Adrenal gland (tissue), 12 donors: ENCODE results near the gene FNDC1. TPM values are rescaled to one million over a fixed set of nuclear protein-coding genes. Genes with fewer than 3 reads are reported as not detected.

Source experiments
- DNase-seq, 7 donors: peaks; one replicate each; pipeline ENCODE4 v3.0.0-alpha.2; 2019 to 2020
- H3K27ac ChIP-seq, 5 donors: fragments of 200-600 bp; sonication (generic) in 4 of 5; 1 replicate in 3 of 5; 2 replicates in 2 of 5; pipeline versions ENCODE4 v1.5.1 to v1.8.0; 2016 to 2020; ENCODE audit warnings: mild to moderate bottlenecking in 1 of 5
- H3K27me3 ChIP-seq: fragments of 200-600 bp; 2 replicates; pipeline ENCODE4 v1.8.0; 2021
- H3K36me3 ChIP-seq, 2 donors: fragments of 200-600 bp; replicated peaks in 1 of 2; 1 replicate in 1 of 2; 2 replicates in 1 of 2; pipeline versions ENCODE4 v1.5.1 to v1.8.0; 2018 to 2022
- H3K4me1 ChIP-seq, 2 donors: fragments of 200-600 bp; replicated peaks in 1 of 2; 1 replicate in 1 of 2; 2 replicates in 1 of 2; pipeline versions ENCODE4 v1.5.1 to v1.8.0; 2018 to 2021
- H3K4me3 ChIP-seq, 4 donors: fragments of 200-600 bp; sonication (generic) in 3 of 4; one replicate each; pipeline ENCODE4 v1.5.1; 2016 to 2018
- H3K9me3 ChIP-seq, 3 donors: fragments of 200-600 bp; sonication (generic) in 1 of 3; replicated peaks in 1 of 3; 1 replicate in 2 of 3; 2 replicates in 1 of 3; pipeline versions ENCODE4 v1.5.1 to v1.8.0; 2016 to 2021
- CTCF ChIP-seq, 6 experiments: fragments of 450-650 bp in 4 of 6; fragments of 200-600 bp in 2 of 6; sonication (generic) in 1 of 6; IDR thresholded peaks; 1 replicate in 5 of 6; 2 replicates in 1 of 6; pipeline versions ENCODE4 v1.5.1 to v1.8.0; 2016 to 2021; ENCODE audit warnings: antibody characterized with exemption in 6 of 6, mild to moderate bottlenecking in 2 of 6, moderate library complexity in 1 of 6
- POLR2A ChIP-seq, 2 donors: fragments of 450-650 bp; IDR thresholded peaks; one replicate each; pipeline ENCODE4 v1.6.1; 2017; ENCODE audit warnings: antibody characterized with exemption in 2 of 2, mild to moderate bottlenecking in 2 of 2, moderate library complexity in 1 of 2
- WGBS, 4 donors: extraction: QIAGEN DNeasy Blood & Tissue Kit in 2 of 4; methylation state at CpG; one replicate each; pipeline versions ENCODE4 v1.1.5 to v1.1.7; 2013 to 2017; 5-methylcytosine and 5-hydroxymethylcytosine counted together
- intact Hi-C, 2 donors: fragments of 100-400 bp; cut with DNase I; formaldehyde crosslinking; loops; one replicate each; pipeline versions ENCODE4 v1.14.1 to v1.15.0; 2022 to 2023
- polyA plus RNA-seq, 3 donors: library from polyadenylated mRNA; stranded (reverse); fragments of 200-250 nt in 2 of 3; fragments of 350-450 nt in 1 of 3; fragmentation: Illumina TruSeq in 1 of 3; extraction: RNeasy Lipid Tissue Mini Kit (QIAGEN cat#74804) in 1 of 3; gene quantifications; one replicate each; pipeline ENCODE4 v1.2.3, GENCODE V29; 2013 to 2014
- total RNA-seq, 9 donors: library from RNA; depleted of rRNA in 4 of 9; stranded (reverse); fragments of >200 nt in 4 of 9; fragments of 120-200 nt in 1 of 9; fragmentation: NEBNext Ultra II Directional in 1 of 9; extraction: Animal tissue kit (Norgen Biotek cat#: 25700) in 1 of 9; gene quantifications; one replicate each; pipeline versions ENCODE4 v1.1.0 to v1.2.4, GENCODE V29; 2013 to 2023
- donor health status: healthy with polysubstance abuse.
- donor health status: Bipolar disorder and iron deficiency.
- donor health status: DM: yes; HTN: yes; CAD: no.
- donor health status: DM: no; HTN: no; CAD: no.
- donor health status: DM: no; HTN: no; CAD: no.
- donor health status: DM: yes; HTN: yes; CAD: no.

The FNDC1 gene
- total and polyA plus RNA-seq, 12 donors: 0.10 to 2.6 (median 0.83) TPM

DNA sequence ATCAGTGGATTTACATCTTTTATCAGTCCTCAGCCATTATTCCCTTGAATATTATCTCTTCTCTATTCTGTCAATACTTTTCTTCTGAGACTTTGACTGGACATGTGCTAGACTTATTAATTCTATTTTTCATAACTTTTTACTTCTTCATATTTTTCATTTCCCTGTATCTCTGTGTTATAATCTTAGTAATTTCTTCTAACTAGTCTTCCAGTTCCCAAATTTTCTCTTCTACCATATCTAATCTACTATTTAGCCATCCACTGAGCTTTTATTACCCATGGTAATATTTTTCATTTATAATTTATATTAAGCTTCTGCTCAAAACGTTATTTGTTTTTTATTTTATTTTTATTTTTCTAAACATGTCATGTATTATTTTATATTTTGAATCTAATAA lies 13.1 kb upstream of the FNDC1 start:
- no peak for DNase-seq
- TF ChIP-seq POLR2A (IDR thresholded peaks at IDR 0.05) (no peak), CTCF (IDR thresholded peaks at IDR 0.05) (no peak)
- Histone ChIP-seq H3K4me1 (no peaks in the 10 kb centered on the region), H3K4me3 (no peak overlapping the region), H3K27ac (no peak overlapping the region), H3K36me3 (no peaks in the 10 kb centered on the region), H3K9me3 (peaks cover 0 to 5% (median 3%) of the 10 kb centered on the region in 3 donors), H3K27me3 (no peaks in the 10 kb centered on the region)
- intact Hi-C loops: no loop called here
- 28 to 43% (median 36%) methylated on average over 1 of the region's 1 CpG for WGBS, 4 donors

DNA sequence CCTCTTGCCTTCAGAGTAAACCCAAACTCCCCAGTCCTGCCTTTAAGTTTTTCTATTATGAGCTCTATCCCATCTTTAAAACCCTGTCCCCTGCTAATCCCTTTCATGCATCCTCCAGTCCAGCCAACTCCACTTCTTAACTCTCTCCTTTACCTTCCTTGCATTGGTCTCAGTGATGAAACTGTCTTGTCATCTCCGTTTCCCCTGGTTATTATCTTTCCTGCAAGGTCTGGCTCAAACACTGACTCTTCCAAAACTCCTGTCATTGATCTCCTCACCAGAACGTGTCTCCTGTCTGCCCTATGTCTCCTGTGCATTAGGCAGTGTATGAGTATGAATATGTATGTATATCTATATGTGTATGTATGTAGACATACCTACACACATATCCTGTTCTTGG lies 11.8 kb upstream of the FNDC1 start:
- 41 to 60% (median 54%) methylated on average over 2 of the region's 2 CpGs for WGBS, 4 donors
- intact Hi-C loops: no loop called here
- no peak for DNase-seq
- Histone ChIP-seq H3K4me3 (no peak overlapping the region), H3K27ac (no peak overlapping the region), H3K27me3 (no peaks in the 10 kb centered on the region), H3K9me3 (peaks cover 0 to 5% (median 3%) of the 10 kb centered on the region in 3 donors), H3K36me3 (no peaks in the 10 kb centered on the region), H3K4me1 (no peaks in the 10 kb centered on the region)
- no peak for TF ChIP-seq CTCF (IDR thresholded peaks at IDR 0.05)
- no peak for TF ChIP-seq POLR2A (IDR thresholded peaks at IDR 0.05)

- DNase-seq: no peak
- H3K4me1 ChIP-seq: no peaks in the 10 kb centered on the region
- intact Hi-C loops: no loop called here
- H3K27me3 ChIP-seq: no peaks in the 10 kb centered on the region
- 64 to 86% (median 77%) methylated on average over 3 of the region's 3 CpGs for WGBS, 4 donors
- H3K4me3 ChIP-seq: no peak overlapping the region
- TF ChIP-seq POLR2A (IDR thresholded peaks at IDR 0.05): no peak
- no peak for TF ChIP-seq CTCF (IDR thresholded peaks at IDR 0.05)
- no peaks in the 10 kb centered on the region for H3K9me3 ChIP-seq
- H3K27ac ChIP-seq: no peak overlapping the region
- no peaks in the 10 kb centered on the region for H3K36me3 ChIP-seq
These were observed 7.4 kb upstream of the FNDC1 start for GRCh38 chr6:159161839-159162238.

DNA sequence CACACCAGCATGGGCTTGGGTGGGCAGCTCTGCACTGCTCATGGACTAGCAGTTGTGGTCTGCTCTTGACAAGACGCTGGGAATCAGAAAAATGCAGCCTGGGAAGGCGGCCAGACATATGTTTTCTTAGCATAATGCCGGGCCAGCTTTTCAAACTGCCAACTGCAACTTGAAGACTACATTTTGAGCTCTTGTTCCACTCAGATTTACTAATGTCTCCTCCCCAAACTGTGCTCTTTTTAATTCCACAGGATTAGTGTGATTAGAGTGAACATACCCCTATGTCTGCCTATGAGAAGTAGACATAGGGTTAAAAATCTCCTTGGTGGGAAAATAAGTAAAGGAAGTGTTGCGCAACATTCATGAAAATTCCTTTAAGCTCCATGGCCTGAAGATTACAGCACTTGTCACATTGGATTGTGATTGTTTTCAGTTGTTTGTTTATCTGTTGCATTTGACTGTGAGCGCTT lies 5.3 kb upstream of the FNDC1 start:
- TF ChIP-seq POLR2A (IDR thresholded peaks at IDR 0.05) (no peak), CTCF (IDR thresholded peaks at IDR 0.05) (no peak)
- 59 to 71% (median 68%) methylated on average over 3 to 5 of the region's 5 CpGs for WGBS, 4 donors

More for the DNA sequence above, 5.3 kb upstream of the FNDC1 start:
- intact Hi-C loops: no loop called here
- no peaks in the 10 kb centered on the region for H3K36me3 ChIP-seq
- no peak overlapping the region for H3K4me3 ChIP-seq
- no peaks in the 10 kb centered on the region for H3K9me3 ChIP-seq
- DNase-seq: no peak
- no peak overlapping the region for H3K27ac ChIP-seq
- H3K4me1 ChIP-seq: no peaks in the 10 kb centered on the region
- peaks cover 18% of the 10 kb centered on the region for H3K27me3 ChIP-seq
